Measurements from ENCODE around the gene ZC3H4. TPM values are rescaled to one million over a fixed set of nuclear protein-coding genes. Genes with fewer than 3 reads are reported as not detected.

ZC3H4 gene
- total RNA-seq, 1 experiment from 2014 or later = 42.7 TPM

GRCh38 chr19:47027586-47028088, 85.9 kb downstream of the ZC3H4 start:
- TF ChIP-seq REST (IDR thresholded peaks at IDR 0.05; ENCODE audit: insufficient read depth in 1 of 2, low read depth in 2 of 2, low read length in 1 of 2) (no peak), SIN3A (IDR thresholded peaks at IDR 0.05; ENCODE audit: borderline replicate concordance, insufficient read depth, low read depth, low read length) (no peak), CTCF (IDR thresholded peaks at IDR 0.05) (no peak), TCF7L2 (IDR thresholded peaks at IDR 0.05; ENCODE audit: low read depth, low read length) (no peak), POLR2AphosphoS5 (IDR thresholded peaks at IDR 0.05; ENCODE audit: low read depth, low read length) (no peak)
- ATAC-seq (no peak), DNase-seq (ENCODE audit: low read depth, low spot score) (no peak)
- POLR2A ChIA-PET = no interaction called here
- Histone ChIP-seq H3K4me1 (ENCODE audit: control insufficient read depth, insufficient read depth, low read length) (peaks cover 8% of the 10 kb centered on the region), H3K4me3 (ENCODE audit: low read depth in 2 of 2, low read length in 2 of 2) (no peak overlapping the region), H3K27ac (ENCODE audit: low read length) (no peak overlapping the region), H3K9me3 (ENCODE audit: control insufficient read depth, insufficient read depth, low read depth, low read length) (no peaks in the 10 kb centered on the region), H3K27me3 (ENCODE audit: control insufficient read depth, insufficient read depth, low read length) (no peaks in the 10 kb centered on the region), H3K36me3 (ENCODE audit: control insufficient read depth, insufficient read depth, low read length) (no peaks in the 10 kb centered on the region)
- CTCF ChIA-PET = no interaction called here
- no TSS peak for BruUV-seq (replicated peaks)
- intact Hi-C loops (cut with micrococcal nuclease; ENCODE audit: unreplicated experiment) = no loop called here
- in situ Hi-C loops (cut with HindIII; ENCODE audit: low pct_unique_long_range_greater_than_20kb, low sequenced_read_pairs) = no loop called here

GRCh38 chr19:47026889-47027288, 86.7 kb downstream of the ZC3H4 start:
- intact Hi-C loops (cut with micrococcal nuclease; ENCODE audit: unreplicated experiment) = no loop called here
- Histone ChIP-seq H3K4me1 (ENCODE audit: control insufficient read depth, insufficient read depth, low read length) (peaks cover 8% of the 10 kb centered on the region), H3K27me3 (ENCODE audit: control insufficient read depth, insufficient read depth, low read length) (no peaks in the 10 kb centered on the region), H3K36me3 (ENCODE audit: control insufficient read depth, insufficient read depth, low read length) (no peaks in the 10 kb centered on the region), H3K27ac (ENCODE audit: low read length) (no peak overlapping the region), H3K4me3 (ENCODE audit: low read depth in 2 of 2, low read length in 2 of 2) (no peak overlapping the region), H3K9me3 (ENCODE audit: control insufficient read depth, insufficient read depth, low read depth, low read length) (no peaks in the 10 kb centered on the region)
- ATAC-seq (no peak), DNase-seq (ENCODE audit: low read depth, low spot score) (no peak)
- in situ Hi-C loops (cut with HindIII; ENCODE audit: low pct_unique_long_range_greater_than_20kb, low sequenced_read_pairs) = no loop called here
- ChIA-PET CTCF (no interaction called here), POLR2A (no interaction called here)
- no TSS peak for BruUV-seq (replicated peaks)
- TF ChIP-seq TCF7L2 (IDR thresholded peaks at IDR 0.05; ENCODE audit: low read depth, low read length) = no peak
- no peak for TF ChIP-seq SIN3A (IDR thresholded peaks at IDR 0.05; ENCODE audit: borderline replicate concordance, insufficient read depth, low read depth, low read length)
- TF ChIP-seq REST (IDR thresholded peaks at IDR 0.05; ENCODE audit: insufficient read depth in 1 of 2, low read depth in 2 of 2, low read length in 1 of 2) = no peak
- TF ChIP-seq POLR2AphosphoS5 (IDR thresholded peaks at IDR 0.05; ENCODE audit: low read depth, low read length) = no peak
- no peak for TF ChIP-seq CTCF (IDR thresholded peaks at IDR 0.05)
